IPS-18c (cell line): ENCODE data around the gene LCNL1.

Experiments
- H3K4me3 ChIP-seq: 2 replicates; pipeline ENCODE4 v1.7.0; 2013; ENCODE audit warnings: low read depth, mild to moderate bottlenecking, low read length, moderate library complexity; ENCODE audit not compliant: insufficient read depth
- H3K9me3 ChIP-seq: one replicate; pipeline ENCODE4 v1.6.1; 2013; ENCODE audit warnings: mild to moderate bottlenecking, low read length, moderate library complexity; ENCODE audit not compliant: control insufficient read depth, insufficient read depth

The LCNL1 gene

GRCh38 chr9:136955202-136955942, 27.4 kb upstream of the LCNL1 start:
- H3K4me3 ChIP-seq, result no peak overlapping the region
- no peaks in the 10 kb centered on the region for H3K9me3 ChIP-seq

GRCh38 chr9:136955943-136956335, 26.9 kb upstream of the LCNL1 start:
- no peak overlapping the region for H3K4me3 ChIP-seq
- no peaks in the 10 kb centered on the region for H3K9me3 ChIP-seq

GRCh38 chr9:136956604-136957003, 26.2 kb upstream of the LCNL1 start:
- Histone ChIP-seq H3K4me3 (no peak overlapping the region), H3K9me3 (no peaks in the 10 kb centered on the region)

- no peaks in the 10 kb centered on the region for H3K9me3 ChIP-seq
- H3K4me3 ChIP-seq, result no peak overlapping the region
Observed at GRCh38 chr9:136957461-136957860, 25.3 kb upstream of the LCNL1 start.

- H3K9me3 ChIP-seq, result no peaks in the 10 kb centered on the region
- no peak overlapping the region for H3K4me3 ChIP-seq
Observed at GRCh38 chr9:136957901-136958300, 24.9 kb upstream of the LCNL1 start.

GRCh38 chr9:136958473-136958872, 24.3 kb upstream of the LCNL1 start:
- H3K4me3 ChIP-seq, result no peak overlapping the region

GRCh38 chr9:136958898-136959850, 23.6 kb upstream of the LCNL1 start:
- Histone ChIP-seq H3K4me3 (no peak overlapping the region), H3K9me3 (no peaks in the 10 kb centered on the region)

More at GRCh38 chr9:136958473-136958872, 24.3 kb upstream of the LCNL1 start:
- H3K9me3 ChIP-seq, result no peaks in the 10 kb centered on the region

GRCh38 chr9:136960212-136960937, 22.4 kb upstream of the LCNL1 start:
- no peak overlapping the region for H3K4me3 ChIP-seq
- H3K9me3 ChIP-seq, result no peaks in the 10 kb centered on the region

GRCh38 chr9:136960938-136961275, 21.9 kb upstream of the LCNL1 start:
- Histone ChIP-seq H3K9me3 (no peaks in the 10 kb centered on the region), H3K4me3 (no peak overlapping the region)

- H3K9me3 ChIP-seq, result no peaks in the 10 kb centered on the region
- H3K4me3 ChIP-seq, result no peak overlapping the region
Observed at GRCh38 chr9:136961279-136962065, 21.3 kb upstream of the LCNL1 start.

- no peaks in the 10 kb centered on the region for H3K9me3 ChIP-seq
- H3K4me3 ChIP-seq, result no peak overlapping the region
Observed at GRCh38 chr9:136962163-136962562, 20.6 kb upstream of the LCNL1 start.

GRCh38 chr9:136962701-136963248, 20.0 kb upstream of the LCNL1 start:
- Histone ChIP-seq H3K4me3 (no peak overlapping the region), H3K9me3 (no peaks in the 10 kb centered on the region)

- H3K4me3 ChIP-seq, result no peak overlapping the region
- no peaks in the 10 kb centered on the region for H3K9me3 ChIP-seq
Observed at GRCh38 chr9:136963341-136963740, 19.5 kb upstream of the LCNL1 start.

GRCh38 chr9:136963751-136964150, 19.0 kb upstream of the LCNL1 start:
- Histone ChIP-seq H3K4me3 (no peak overlapping the region), H3K9me3 (no peaks in the 10 kb centered on the region)

- H3K4me3 ChIP-seq, result no peak overlapping the region
- H3K9me3 ChIP-seq, result no peaks in the 10 kb centered on the region
Observed at GRCh38 chr9:136964171-136964689, 18.6 kb upstream of the LCNL1 start.

GRCh38 chr9:136964833-136965422, 17.9 kb upstream of the LCNL1 start:
- Histone ChIP-seq H3K9me3 (no peaks in the 10 kb centered on the region), H3K4me3 (no peak overlapping the region)
